ENCODE measurements around the gene TPRA1. TPM values are rescaled to one million over a fixed set of nuclear protein-coding genes. Genes with fewer than 3 reads are reported as not detected.

Gene TPRA1
- total RNA-seq, 1 donor from 2014 or later: 54.0 TPM

DNA sequence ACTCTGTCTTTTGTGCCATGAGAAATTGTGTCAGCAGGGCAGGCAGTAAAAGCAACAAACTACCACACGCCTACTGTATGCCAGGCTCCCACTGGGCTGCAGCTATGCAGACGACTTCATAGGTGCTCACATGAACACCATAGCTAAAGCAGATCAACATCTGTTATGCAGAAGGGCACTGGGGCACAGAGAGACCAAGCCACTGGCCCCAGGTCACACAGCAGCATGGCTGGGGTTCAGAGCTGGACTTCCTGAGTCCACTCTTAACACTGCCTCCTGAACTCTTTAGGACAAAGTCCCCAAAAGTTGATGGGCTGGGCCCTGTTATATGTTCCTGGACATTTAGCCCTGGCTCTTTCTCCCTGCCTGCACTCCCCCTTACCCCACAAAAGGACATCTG is 12.4 kb downstream of the TPRA1 start:
- H3K27ac ChIP-seq: no peak overlapping the region
- no peak overlapping the region for H3K4me3 ChIP-seq
- no peak for TF ChIP-seq POLR2AphosphoS5 (IDR thresholded peaks at IDR 0.05; ENCODE audit: insufficient read depth in 1 of 2, low read depth in 1 of 2)
- no peak for TF ChIP-seq POLR2A (IDR thresholded peaks at IDR 0.05)
- TF ChIP-seq, protein P1, sequence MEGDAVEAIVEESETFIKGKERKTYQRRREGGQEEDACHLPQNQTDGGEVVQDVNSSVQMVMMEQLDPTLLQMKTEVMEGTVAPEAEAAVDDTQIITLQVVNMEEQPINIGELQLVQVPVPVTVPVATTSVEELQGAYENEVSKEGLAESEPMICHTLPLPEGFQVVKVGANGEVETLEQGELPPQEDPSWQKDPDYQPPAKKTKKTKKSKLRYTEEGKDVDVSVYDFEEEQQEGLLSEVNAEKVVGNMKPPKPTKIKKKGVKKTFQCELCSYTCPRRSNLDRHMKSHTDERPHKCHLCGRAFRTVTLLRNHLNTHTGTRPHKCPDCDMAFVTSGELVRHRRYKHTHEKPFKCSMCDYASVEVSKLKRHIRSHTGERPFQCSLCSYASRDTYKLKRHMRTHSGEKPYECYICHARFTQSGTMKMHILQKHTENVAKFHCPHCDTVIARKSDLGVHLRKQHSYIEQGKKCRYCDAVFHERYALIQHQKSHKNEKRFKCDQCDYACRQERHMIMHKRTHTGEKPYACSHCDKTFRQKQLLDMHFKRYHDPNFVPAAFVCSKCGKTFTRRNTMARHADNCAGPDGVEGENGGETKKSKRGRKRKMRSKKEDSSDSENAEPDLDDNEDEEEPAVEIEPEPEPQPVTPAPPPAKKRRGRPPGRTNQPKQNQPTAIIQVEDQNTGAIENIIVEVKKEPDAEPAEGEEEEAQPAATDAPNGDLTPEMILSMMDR (IDR thresholded peaks at IDR 0.05): no peak
- H3K4me1 ChIP-seq: peaks cover 29% of the 10 kb centered on the region
- intact Hi-C loops (cut with DNase I): loop anchor here (10.0 kb wide), 1 partner anchor 247 kb away; the partner anchor contains the start of gene MGLL
- no peak for DNase-seq (ENCODE audit: extremely low spot score in 2 of 2)
- peaks cover 0 to 25% of the 10 kb centered on the region in 2 donors for H3K36me3 ChIP-seq
- H3K9me3 ChIP-seq: no peaks in the 10 kb centered on the region
- no peaks in the 10 kb centered on the region for H3K27me3 ChIP-seq

DNA sequence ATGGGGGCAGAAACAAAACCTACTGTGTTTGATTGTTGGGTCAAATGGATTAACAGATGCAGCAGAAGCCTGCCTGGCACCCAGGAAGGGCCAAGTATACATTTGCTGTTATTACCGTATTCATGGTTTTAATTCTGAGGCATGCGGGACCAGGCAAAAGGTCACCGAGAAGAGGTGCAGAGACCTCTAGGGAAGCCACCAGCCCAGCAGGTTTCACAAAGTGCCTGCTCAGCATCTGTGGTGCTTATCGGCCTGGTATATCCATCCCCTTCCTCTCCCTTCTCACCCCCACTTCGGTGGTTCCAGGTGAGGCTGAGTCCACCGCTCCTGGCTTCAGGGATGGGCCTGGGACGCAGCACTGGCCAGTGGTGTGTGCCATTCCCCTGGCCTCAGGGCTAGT is 13.1 kb downstream of the TPRA1 start:
- H3K9me3 ChIP-seq: no peaks in the 10 kb centered on the region
- intact Hi-C loops (cut with DNase I): loop anchor here (10.0 kb wide), 1 partner anchor 247 kb away; the partner anchor contains the start of gene MGLL
- no peaks in the 10 kb centered on the region for H3K27me3 ChIP-seq
- no peak overlapping the region for H3K27ac ChIP-seq
- TF ChIP-seq POLR2A (IDR thresholded peaks at IDR 0.05) (no peak), POLR2AphosphoS5 (IDR thresholded peaks at IDR 0.05; ENCODE audit: insufficient read depth in 1 of 2, low read depth in 1 of 2) (no peak)
- TF ChIP-seq, protein P1 (IDR thresholded peaks at IDR 0.05): no peak
- no peak overlapping the region for H3K4me3 ChIP-seq
- H3K36me3 ChIP-seq: peaks cover 0 to 32% of the 10 kb centered on the region in 2 donors
- H3K4me1 ChIP-seq: peaks cover 29% of the 10 kb centered on the region
- DNase-seq (ENCODE audit: extremely low spot score in 2 of 2): no peak

DNA sequence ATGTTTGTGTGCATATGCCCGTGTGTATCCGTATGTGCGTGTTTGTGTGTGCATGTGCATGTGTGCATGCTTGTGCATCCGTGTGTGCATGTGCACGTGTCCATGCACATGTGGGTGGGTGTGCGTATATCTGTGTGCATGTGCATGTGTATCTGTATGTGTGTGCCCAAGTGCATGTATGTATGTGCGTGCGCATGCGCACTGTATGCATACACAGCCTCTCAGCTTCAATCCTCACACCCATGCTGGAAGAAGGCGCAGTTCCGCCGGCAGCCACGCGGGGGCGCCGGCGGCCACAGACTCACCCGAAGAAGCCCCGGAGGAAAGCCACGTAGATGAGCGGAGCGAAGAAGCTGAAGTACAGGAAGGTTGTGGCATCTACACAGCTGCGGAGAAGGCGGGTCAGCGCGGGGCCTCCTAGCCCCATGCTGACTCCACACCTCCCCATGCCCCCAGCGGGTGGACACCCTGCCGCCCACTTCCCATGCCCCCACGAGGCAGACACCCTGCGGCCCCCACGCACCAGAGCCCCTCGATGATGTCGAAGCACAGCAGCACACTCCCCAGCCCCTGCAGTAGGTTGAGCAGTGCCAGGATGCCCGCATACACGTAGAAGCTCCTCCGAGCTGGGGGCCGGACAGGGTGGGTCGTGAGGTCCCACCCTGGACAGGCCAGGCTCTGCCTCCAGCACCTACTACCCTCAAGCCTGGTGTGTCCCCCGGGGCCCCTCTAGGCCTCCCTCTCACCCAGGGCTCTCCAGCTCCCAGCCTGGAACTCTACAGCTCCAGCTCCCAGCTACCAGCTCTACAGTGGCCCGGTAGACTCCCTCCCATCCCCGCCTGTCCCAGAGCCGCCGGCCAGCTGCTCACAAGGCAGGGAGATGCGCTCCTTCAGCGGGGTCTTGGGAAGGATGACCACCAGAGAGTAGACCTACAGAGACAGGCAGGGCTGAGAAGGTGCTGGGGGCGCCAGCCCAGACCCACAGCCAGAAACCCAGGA is 15.4 kb downstream of the TPRA1 start:
- H3K36me3 ChIP-seq: peaks cover 0 to 44% of the 10 kb centered on the region in 2 donors
- no peaks in the 10 kb centered on the region for H3K9me3 ChIP-seq
- intact Hi-C loops (cut with DNase I): loop anchor here (10.0 kb wide), 1 partner anchor 250 kb away; the partner anchor contains the start of gene MGLL
- no peak for DNase-seq (ENCODE audit: extremely low spot score in 2 of 2)
- TF ChIP-seq POLR2A (IDR thresholded peaks at IDR 0.05) (no peak), POLR2AphosphoS5 (IDR thresholded peaks at IDR 0.05; ENCODE audit: insufficient read depth in 1 of 2, low read depth in 1 of 2) (peak in 1 of 2 donors; percentile 40)
- TF ChIP-seq, protein P1 (IDR thresholded peaks at IDR 0.05): peak; percentile 89 to 96 (median 92)
- H3K27me3 ChIP-seq: no peaks in the 10 kb centered on the region
- H3K4me1 ChIP-seq: peaks cover 16% of the 10 kb centered on the region
- peak overlapping the region in 1 of 2 donors; percentile 10 for H3K4me3 ChIP-seq
- H3K27ac ChIP-seq: no peak overlapping the region

DNA sequence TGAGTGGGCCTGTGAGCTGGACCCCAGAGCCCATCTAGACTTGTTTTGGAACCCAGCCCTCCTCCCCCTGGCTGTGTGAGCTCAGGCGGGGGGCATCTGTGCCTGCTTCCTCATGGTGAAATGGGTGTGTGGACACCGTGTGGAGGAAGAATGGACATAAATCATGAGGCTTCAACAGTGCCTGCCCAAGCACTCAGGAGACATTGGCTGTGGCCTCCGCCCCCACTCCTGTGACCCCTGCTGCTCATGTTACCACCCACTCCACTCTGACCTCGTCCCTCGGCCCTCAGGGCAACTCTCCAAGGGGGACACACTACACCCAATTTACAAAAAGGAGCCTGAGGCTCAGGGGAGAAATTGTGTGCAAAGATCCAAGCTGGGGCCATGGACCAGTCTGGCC is 16.6 kb downstream of the TPRA1 start:
- TF ChIP-seq POLR2A (IDR thresholded peaks at IDR 0.05) (no peak), POLR2AphosphoS5 (IDR thresholded peaks at IDR 0.05; ENCODE audit: insufficient read depth in 1 of 2, low read depth in 1 of 2) (no peak)
- TF ChIP-seq, protein P1 (IDR thresholded peaks at IDR 0.05): no peak
- Histone ChIP-seq H3K9me3 (no peaks in the 10 kb centered on the region), H3K4me1 (peaks cover 10% of the 10 kb centered on the region), H3K36me3 (peaks cover 0 to 37% of the 10 kb centered on the region in 2 donors), H3K27ac (no peak overlapping the region), H3K4me3 (no peak overlapping the region), H3K27me3 (no peaks in the 10 kb centered on the region)
- no peak for DNase-seq (ENCODE audit: extremely low spot score in 2 of 2)
- intact Hi-C loops (cut with DNase I): loop anchor here (10.0 kb wide), 1 partner anchor 251 kb away; the partner anchor contains the start of gene MGLL
